HG02763 (cell line): Measurements from ENCODE around the gene ARL4A.
A peak's percentile ranks its signal among the peaks of the same experiment; 100 is the strongest.
"Not testable (repeated sequence)": the region's sequence is repeated elsewhere in the genome, so short reads cannot be mapped to it uniquely, and the experiment has no call there.

Source experiments
- ATAC-seq: cut with Tn5 transposase; IDR thresholded peaks from one replicate; pipeline ENCODE4 v1.9.1; 2021; ENCODE audit warnings: mild to moderate bottlenecking, moderate library complexity; ENCODE audit not compliant: unreplicated experiment

The ARL4A gene

DNA sequence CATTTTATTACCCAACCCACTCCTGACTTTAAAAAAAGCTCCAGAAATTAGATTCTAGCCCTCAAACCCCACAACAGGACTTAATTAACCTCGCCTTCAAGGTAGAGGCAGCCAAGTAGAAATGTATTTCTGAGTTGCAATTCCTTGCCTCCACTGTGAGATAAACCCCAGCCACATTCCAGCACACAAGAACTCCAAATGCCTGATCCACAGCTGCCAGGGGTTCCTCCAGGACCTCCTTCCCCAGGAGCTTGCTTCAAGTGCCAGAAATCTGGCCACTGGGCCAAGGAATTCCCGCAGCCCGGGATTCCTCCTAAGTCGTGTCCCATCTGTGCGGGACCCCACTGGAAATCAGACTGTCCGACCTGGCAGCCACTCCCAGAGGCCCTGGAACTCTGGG is 25.9 kb upstream of the ARL4A start:
- no peak for ATAC-seq

- no peak for ATAC-seq
Observed at GRCh38 chr7:12670000-12670729, 17.3 kb upstream of the ARL4A start.

GRCh38 chr7:12670743-12671520 is 16.5 kb upstream of the ARL4A start:
- ATAC-seq, result no peak

GRCh38 chr7:12673436-12673835 is 14.0 kb upstream of the ARL4A start:
- ATAC-seq, result not testable (repeated sequence)

DNA sequence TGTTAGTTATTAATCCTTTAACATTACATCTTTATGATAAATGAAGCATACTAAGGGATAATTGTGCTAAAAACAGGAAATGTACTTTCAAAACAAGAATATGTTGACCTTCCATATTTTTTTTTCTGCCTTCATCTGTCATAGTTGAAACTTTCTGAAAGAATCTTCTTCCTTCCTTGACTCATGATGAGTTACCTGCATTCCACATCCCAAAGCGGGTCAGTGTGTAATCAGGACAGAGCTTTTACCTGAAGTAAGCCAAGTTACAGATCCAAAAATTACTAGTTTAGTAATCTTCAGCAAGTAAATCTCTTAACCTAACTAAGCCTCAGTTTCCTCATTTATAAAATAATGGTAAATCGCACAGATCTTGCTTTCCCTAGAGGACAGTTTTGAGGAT is 13.4 kb upstream of the ARL4A start:
- no peak for ATAC-seq

GRCh38 chr7:12674861-12675260 is 12.6 kb upstream of the ARL4A start:
- peak; percentile 41 for ATAC-seq

DNA sequence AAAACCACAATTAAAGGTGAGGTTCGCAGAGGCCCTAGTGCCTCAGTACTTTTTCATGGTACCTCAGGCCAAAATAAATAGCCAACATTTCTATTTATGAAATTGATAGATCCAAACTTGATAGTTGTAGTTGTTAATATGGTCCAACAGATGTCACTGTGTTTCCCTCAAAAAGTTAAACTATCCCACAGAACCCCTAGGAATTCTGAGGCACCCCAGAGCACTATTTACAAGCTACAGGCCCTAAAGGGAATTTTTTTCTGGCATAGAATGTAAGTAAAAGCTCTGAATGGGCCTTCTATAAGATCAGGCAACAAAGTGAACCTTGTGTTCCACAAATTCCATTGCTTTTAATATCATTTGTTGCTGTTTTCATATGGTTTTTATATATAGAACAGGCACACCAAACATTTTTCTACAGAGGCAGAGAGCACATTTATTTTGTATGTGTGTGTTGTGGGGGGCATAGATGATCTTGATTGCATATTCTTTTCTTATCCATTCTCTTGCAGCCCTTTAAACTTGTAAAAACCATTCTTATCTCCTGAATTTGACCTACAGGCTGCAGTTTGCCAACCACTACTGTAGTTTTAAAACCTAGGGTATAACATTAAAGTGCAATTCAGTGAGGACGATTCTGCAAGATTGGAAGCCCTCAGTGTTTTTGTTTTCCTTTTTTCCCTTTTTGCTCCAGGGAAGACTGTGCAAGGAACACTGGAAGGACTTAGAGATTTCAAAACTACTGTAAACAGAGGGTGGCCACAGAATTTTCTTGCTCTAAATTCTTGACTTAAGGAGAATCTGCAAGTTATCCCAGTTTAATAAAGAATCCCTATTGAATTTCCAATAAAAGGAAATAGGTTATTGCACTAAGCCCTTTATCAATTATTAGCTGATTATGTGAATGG is 3.5 kb upstream of the ARL4A start:
- ATAC-seq, result no peak

DNA sequence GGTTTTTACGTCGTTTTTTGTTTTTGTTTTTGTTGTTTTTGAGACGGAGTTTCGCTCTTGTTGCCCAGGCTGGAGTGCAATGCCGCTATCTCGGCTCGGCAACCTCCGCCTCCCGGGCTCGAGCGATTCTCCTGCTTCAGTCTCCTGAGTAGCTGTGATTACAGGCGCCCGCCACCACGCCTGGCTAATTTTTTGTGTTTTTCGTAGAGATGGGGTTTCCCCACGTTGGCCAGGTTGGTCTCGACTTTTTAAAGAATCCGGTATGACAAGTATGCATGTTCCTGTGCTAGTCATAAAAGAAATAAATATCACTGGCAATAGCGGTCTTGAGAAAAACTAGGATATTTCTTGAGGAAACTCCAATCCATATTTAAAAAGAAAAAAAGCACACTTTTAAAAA is 2.7 kb upstream of the ARL4A start:
- ATAC-seq, result no peak

- ATAC-seq, result no peak
Observed at GRCh38 chr7:12685550-12685949, 1.9 kb upstream of the ARL4A start.

- ATAC-seq, result peak; percentile 85
Observed at GRCh38 chr7:12686234-12686890, 1.1 kb upstream of the ARL4A start.

GRCh38 chr7:12687718-12688171 is 312 bp downstream of the ARL4A start:
- ATAC-seq, result peak; percentile 0

GRCh38 chr7:12688485-12689170 is 1.2 kb downstream of the ARL4A start:
- not testable (repeated sequence) for ATAC-seq

DNA sequence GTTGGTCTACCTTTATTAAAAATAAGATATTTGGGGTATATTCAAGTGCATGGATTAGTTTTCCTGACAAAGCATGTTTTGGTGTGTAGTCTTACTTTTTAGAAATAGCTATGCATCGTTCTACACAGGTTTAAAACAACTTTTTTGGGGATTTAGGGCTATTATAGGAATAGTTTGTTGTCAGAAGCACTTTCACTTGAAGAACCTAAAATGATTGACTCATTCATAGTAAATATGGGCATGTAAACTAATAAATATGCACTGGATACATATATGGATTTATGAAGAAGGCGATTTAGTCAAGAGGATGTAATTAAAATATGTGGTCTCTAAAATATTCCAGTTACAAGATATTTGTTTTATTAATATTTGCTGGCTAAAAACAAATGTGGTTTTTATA is 2.0 kb downstream of the ARL4A start:
- no peak for ATAC-seq

DNA sequence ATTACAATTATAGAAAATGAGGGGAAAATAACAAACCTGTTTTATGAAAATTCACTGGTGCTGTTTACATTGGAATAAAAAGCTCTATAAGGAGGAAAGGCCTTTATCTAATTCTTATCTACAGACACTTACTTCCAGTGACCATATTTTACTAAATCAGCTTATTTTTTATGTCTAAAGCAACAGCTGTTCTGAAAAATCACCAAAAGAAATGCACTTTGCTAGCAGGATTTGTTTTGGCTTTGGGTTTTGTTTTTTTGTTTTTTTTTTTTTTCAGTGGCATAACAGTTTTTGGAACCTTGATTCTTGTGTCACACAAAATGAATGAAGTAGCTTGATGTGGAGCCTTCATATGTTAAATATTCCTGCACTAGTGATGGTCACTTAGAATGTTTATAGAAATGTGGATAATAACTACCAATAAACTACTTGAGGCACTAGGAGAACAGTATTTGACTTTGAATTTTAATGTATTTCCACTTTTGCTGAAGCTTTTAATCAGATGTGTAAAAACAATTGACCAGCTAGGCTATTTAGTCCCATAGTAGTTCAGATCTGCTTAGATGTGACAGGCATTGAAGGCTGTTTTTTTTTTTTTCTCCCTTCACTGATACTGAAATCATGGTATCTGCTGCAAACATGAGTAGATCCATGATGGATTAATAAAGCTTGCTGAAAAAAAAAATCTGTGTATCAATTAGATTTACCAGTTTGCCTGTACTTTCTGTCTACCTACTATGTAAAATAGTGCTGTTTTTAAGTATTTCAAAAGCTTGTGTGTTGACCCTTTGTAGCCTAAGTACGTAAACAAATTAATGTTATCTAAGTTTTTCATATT is 2.8 kb downstream of the ARL4A start:
- ATAC-seq, result no peak

GRCh38 chr7:12691388-12691787 is 4.0 kb downstream of the ARL4A start:
- not testable (repeated sequence) for ATAC-seq

DNA sequence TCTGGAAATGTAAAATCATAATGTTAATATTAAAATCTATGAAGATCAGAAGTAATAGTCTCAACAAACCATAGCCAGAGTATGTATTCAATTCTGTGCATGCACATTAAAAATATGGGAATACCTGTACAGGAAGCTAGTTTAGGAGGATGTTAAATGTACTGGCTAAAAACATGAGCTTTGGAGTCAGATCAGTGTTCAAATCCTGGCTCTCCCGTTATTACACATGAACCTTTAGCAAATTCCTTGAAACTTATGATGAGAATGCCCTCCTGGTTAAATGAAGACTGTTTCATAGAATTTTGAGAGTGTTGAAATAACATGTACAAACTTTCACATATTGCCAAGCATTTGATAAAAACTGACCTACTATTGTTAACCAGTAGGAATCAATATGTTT is 4.6 kb downstream of the ARL4A start:
- no peak for ATAC-seq

DNA sequence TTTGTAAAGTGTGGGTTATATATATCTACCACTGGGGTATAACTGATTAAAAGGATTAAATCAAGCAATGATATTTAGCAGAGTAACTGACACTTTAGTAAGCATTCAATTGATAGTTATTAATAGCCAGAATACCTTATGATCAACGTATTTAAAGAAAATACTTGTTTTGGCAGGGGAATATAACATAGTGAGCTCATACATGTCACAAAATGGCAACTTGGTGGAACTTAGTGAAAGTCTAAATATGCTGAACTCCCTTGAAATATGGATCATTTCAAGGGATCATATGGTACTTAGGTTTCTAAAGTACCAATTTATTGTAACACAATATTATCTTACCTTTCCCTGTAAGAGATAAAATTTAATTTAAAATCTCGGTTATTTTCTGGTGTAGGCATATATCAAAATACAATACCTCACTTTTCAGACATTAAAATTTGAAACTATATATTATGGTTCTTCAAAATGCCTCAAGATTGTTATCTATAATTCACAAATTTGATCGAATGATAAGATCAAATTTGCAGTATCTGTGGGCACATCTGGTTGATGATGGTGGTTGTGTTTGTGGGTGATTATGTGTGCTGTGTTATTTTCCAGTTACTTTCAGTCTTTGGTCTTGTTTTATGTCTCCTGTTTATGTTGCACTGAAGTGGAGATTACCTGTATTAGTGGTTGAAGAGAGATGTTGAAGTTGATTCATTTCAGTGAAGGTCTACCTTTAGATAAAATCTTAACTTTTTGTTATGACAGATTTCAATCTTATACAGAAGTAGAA is 5.2 kb downstream of the ARL4A start:
- no peak for ATAC-seq

DNA sequence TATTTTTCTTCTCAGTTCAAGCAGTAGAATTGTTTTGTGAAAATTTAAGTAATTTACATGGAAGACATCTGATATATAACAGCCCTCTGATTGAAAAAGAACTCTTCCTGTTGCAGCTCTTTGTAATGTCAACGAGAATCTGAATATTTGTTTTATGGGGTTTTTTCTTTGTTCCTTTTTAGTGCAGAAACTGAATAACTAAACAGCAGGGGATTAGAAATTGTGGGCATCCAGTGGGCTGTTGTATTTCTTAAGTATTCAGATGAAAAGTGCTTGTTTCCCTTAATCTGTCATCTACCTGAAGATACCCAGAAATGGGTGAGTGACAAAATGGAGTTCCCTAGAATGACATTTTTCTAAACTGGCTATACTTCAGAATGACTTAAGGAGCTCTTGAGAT is 7.4 kb downstream of the ARL4A start:
- ATAC-seq, result no peak

- no peak for ATAC-seq
Observed at GRCh38 chr7:12695965-12696364, 8.5 kb downstream of the ARL4A start.
